Neural progenitor cell (in vitro differentiated cells): Measurements from ENCODE around the gene HSP90AA1. TPM values are rescaled to one million over a fixed set of nuclear protein-coding genes. Genes with fewer than 3 reads are reported as not detected.

Source experiments
- DNase-seq: peaks from one replicate; pipeline ENCODE4 v3.0.0-alpha.2; 2016; ENCODE audit warnings: low spot score
- H2AFZ ChIP-seq: fragments of 200-600 bp; sonication (generic); replicated peaks from 2 replicates; pipeline ENCODE4 v1.6.1; 2016; ENCODE audit warnings: antibody characterized with exemption
- H3F3A ChIP-seq: fragments of 200-600 bp; sonication (generic); 2 replicates; pipeline ENCODE4 v1.6.1; 2016; ENCODE audit warnings: antibody characterized with exemption, low read depth
- H3K27ac ChIP-seq: fragments of 200-600 bp; sonication (generic); 2 replicates; pipeline ENCODE4 v1.5.1; 2016; ENCODE audit warnings: mild to moderate bottlenecking
- H3K27me3 ChIP-seq: fragments of 200-600 bp; sonication (generic); 2 replicates; pipeline ENCODE4 v1.6.1; 2016; ENCODE audit warnings: mild to moderate bottlenecking, moderate library complexity
- H3K36me3 ChIP-seq: fragments of 200-600 bp; sonication (generic); 2 replicates; pipeline ENCODE4 v1.5.1; 2016
- H3K4me1 ChIP-seq: fragments of 200-600 bp; sonication (generic); 2 replicates; pipeline ENCODE4 v1.6.1; 2016; ENCODE audit warnings: mixed run types
- H3K4me2 ChIP-seq: fragments of 200-600 bp; sonication (generic); 2 replicates; pipeline ENCODE4 v1.6.1; 2016
- H3K4me3 ChIP-seq: fragments of 200-600 bp; sonication (generic); 2 replicates; pipeline ENCODE4 v1.5.1; 2016
- H3K79me2 ChIP-seq: fragments of 200-600 bp; sonication (generic); 2 replicates; pipeline ENCODE4 v1.6.1; 2016; ENCODE audit warnings: low read depth
- H3K9ac ChIP-seq: fragments of 200-600 bp; sonication (generic); 2 replicates; pipeline ENCODE4 v1.6.1; 2016
- H3K9me3 ChIP-seq: fragments of 200-600 bp; sonication (generic); 2 replicates; pipeline ENCODE4 v1.5.1; 2016; ENCODE audit warnings: low read depth
- H4K20me1 ChIP-seq: fragments of 200-600 bp; sonication (generic); 2 replicates; pipeline ENCODE4 v1.6.1; 2016; ENCODE audit warnings: low read depth
- H3K27ac Mint-ChIP-seq: 3 replicates; pipeline ENCODE4 v1.8.0; 2021; ENCODE audit warnings: mixed read lengths
- H3K27me3 Mint-ChIP-seq: 2 replicates; pipeline ENCODE4 v1.8.0; 2022; ENCODE audit warnings: low read depth, mild to moderate bottlenecking, inconsistent platforms, moderate library complexity, mixed read lengths; ENCODE audit not compliant: insufficient read depth
- H3K36me3 Mint-ChIP-seq: 3 replicates; pipeline ENCODE4 v1.8.0; 2021; ENCODE audit warnings: mixed read lengths
- H3K4me1 Mint-ChIP-seq: 3 replicates; pipeline ENCODE4 v1.8.0; 2021; ENCODE audit warnings: mixed read lengths
- H3K4me3 Mint-ChIP-seq: 3 replicates; pipeline ENCODE4 v1.8.0; 2021; ENCODE audit warnings: mild to moderate bottlenecking, moderate library complexity, mixed read lengths
- H3K9me3 Mint-ChIP-seq: 3 replicates; pipeline ENCODE4 v1.8.0; 2020; ENCODE audit warnings: mixed read lengths
- EZH2 ChIP-seq: fragments of 200-600 bp; sonication (generic); IDR thresholded peaks from 2 replicates; pipeline ENCODE4 v1.6.1; 2017; ENCODE audit warnings: antibody characterized with exemption, mild to moderate bottlenecking, moderate library complexity
- EZH2phosphoT487 ChIP-seq: fragments of 200-600 bp; sonication (generic); IDR thresholded peaks from 2 replicates; pipeline ENCODE4 v1.6.1; 2017; ENCODE audit warnings: antibody characterized with exemption
- total RNA-seq: library from RNA; depleted of rRNA; stranded (reverse); fragments of >200 nt; gene quantifications from 2 replicates; pipeline ENCODE4 v1.2.3, GENCODE V29; 2015; ENCODE audit warnings: low replicate concordance
- TF ChIP-seq, protein P1 (sequence below): fragments of 200-600 bp; sonication (generic); IDR thresholded peaks from 2 replicates; pipeline ENCODE4 v1.5.1; 2017; ENCODE audit warnings: antibody characterized with exemption, mild to moderate bottlenecking

HSP90AA1 gene
- total RNA-seq, 1 donor from 2014 or later, result 746 TPM

DNA sequence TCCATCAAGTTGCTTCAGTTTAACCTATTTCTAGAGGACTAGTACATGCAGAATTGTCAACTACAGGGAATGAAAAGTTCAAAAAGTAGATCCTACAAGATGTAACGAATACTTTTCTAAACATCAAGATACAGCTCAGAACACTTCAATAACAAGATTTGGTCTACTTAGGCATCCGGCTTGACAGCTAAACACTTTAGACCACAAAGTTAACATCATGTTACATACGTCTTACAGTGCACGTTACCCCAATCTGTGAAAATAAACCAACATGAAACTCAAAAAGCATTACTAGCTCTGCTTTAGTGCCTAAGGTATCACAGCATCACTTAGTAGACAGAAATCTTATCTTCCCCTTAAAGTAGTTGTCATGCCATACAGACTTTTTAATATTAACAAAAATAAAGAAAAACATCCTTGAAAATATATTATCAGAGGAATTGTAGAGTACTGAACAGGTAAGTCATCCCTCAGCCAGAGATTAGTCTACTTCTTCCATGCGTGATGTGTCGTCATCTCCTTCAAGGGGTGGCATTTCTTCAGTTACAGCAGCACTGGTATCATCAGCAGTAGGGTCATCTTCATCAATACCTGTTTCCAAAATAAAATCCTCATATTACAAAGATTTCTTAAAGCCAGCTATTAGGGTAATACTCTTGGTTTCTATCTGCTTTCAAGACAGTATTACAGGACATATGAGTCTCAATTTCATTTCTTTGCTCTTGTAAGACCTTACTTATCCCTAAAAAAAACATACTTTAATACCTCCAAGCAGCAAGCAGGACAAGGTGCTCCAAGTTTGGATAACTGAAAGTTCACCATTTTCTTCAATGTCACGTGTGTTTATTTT lies 5.4 kb downstream of the HSP90AA1 start:
- Mint-ChIP-seq H3K27me3 (peaks cover 6% of the 10 kb centered on the region), H3K4me3 (no peak overlapping the region), H3K4me1 (peaks cover 43% of the 10 kb centered on the region), H3K27ac (no peak overlapping the region), H3K9me3 (no peaks in the 10 kb centered on the region), H3K36me3 (peaks cover 64% of the 10 kb centered on the region)
- no peak overlapping the region for H3K9ac ChIP-seq
- H3K4me2 ChIP-seq, result peak overlapping the region; percentile 21
- no peak for DNase-seq
- no peak overlapping the region for H2AFZ ChIP-seq
- H4K20me1 ChIP-seq, result peaks cover 53% of the 10 kb centered on the region
- peaks cover 43% of the 10 kb centered on the region for H3K36me3 ChIP-seq
- peaks cover 50% of the 10 kb centered on the region for H3K79me2 ChIP-seq
- peaks cover 34% of the 10 kb centered on the region for H3K4me1 ChIP-seq
- no peak overlapping the region for H3K4me3 ChIP-seq
- H3K9me3 ChIP-seq, result no peaks in the 10 kb centered on the region
- H3F3A ChIP-seq, result peaks cover 79% of the 10 kb centered on the region
- H3K27ac ChIP-seq, result peak overlapping the region; percentile 55
- no peaks in the 10 kb centered on the region for H3K27me3 ChIP-seq
- TF ChIP-seq, protein P1, sequence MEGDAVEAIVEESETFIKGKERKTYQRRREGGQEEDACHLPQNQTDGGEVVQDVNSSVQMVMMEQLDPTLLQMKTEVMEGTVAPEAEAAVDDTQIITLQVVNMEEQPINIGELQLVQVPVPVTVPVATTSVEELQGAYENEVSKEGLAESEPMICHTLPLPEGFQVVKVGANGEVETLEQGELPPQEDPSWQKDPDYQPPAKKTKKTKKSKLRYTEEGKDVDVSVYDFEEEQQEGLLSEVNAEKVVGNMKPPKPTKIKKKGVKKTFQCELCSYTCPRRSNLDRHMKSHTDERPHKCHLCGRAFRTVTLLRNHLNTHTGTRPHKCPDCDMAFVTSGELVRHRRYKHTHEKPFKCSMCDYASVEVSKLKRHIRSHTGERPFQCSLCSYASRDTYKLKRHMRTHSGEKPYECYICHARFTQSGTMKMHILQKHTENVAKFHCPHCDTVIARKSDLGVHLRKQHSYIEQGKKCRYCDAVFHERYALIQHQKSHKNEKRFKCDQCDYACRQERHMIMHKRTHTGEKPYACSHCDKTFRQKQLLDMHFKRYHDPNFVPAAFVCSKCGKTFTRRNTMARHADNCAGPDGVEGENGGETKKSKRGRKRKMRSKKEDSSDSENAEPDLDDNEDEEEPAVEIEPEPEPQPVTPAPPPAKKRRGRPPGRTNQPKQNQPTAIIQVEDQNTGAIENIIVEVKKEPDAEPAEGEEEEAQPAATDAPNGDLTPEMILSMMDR, result no peak
- no peak for TF ChIP-seq EZH2
- no peak for TF ChIP-seq EZH2phosphoT487

DNA sequence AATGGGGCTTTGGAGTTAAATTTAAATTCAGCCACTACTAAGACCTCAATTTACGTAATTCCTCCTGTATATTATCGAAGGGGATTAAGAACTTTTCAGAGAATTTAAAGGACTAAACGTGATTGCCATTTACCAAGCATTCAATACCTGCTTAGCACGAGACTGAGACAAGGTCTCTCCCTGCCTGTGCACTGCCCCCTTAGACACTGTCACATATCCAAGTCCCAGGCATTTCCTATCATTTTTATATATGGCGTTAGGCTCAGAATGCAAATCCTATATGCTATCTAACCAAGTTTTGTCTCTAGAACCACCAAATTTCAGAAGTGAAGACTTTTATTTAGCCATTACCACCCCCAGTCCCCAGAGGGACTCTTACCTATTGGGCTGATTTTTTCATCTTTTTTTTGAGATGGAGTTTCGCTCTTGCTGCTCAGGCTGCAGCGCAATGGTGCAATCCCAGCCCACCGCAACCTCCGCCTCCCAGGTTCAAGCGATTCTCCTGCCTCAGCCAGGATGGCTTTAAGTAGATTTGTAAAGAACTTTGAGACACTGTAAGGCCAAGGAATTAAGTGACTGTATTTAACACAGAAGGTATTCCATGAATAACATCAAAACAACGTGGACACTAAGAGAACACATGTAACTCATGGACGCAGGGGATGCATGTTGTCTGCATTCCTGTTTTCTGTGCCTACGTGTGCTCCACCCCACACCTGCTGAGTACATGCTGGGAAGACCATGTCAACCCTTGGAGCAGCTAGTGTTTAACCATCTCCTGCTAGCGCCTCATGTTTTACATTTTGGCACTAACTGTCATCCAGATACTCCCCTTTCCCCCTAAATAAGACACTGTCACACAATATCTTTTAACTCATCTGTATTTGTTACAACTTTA lies 6.4 kb downstream of the HSP90AA1 start:
- H3K36me3 Mint-ChIP-seq, result peaks cover 56% of the 10 kb centered on the region
- DNase-seq, result no peak
- no peaks in the 10 kb centered on the region for H3K9me3 Mint-ChIP-seq
- H3K27ac Mint-ChIP-seq, result no peak overlapping the region
- peaks cover 43% of the 10 kb centered on the region for H3K36me3 ChIP-seq
- H3K27me3 ChIP-seq, result no peaks in the 10 kb centered on the region
- H3K27me3 Mint-ChIP-seq, result peaks cover 4% of the 10 kb centered on the region
- peaks cover 31% of the 10 kb centered on the region for H3K4me1 ChIP-seq
- no peaks in the 10 kb centered on the region for H3K9me3 ChIP-seq
- TF ChIP-seq, protein P1, result no peak
- no peak for TF ChIP-seq EZH2phosphoT487
- TF ChIP-seq EZH2, result no peak
- H3K4me3 ChIP-seq, result no peak overlapping the region
- no peak overlapping the region for H3K9ac ChIP-seq
- H3F3A ChIP-seq, result peaks cover 79% of the 10 kb centered on the region
- H3K4me1 Mint-ChIP-seq, result peaks cover 34% of the 10 kb centered on the region
- no peak overlapping the region for H2AFZ ChIP-seq
- H3K4me2 ChIP-seq, result no peak overlapping the region
- H4K20me1 ChIP-seq, result peaks cover 45% of the 10 kb centered on the region
- no peak overlapping the region for H3K27ac ChIP-seq
- no peak overlapping the region for H3K4me3 Mint-ChIP-seq
- peaks cover 40% of the 10 kb centered on the region for H3K79me2 ChIP-seq

DNA sequence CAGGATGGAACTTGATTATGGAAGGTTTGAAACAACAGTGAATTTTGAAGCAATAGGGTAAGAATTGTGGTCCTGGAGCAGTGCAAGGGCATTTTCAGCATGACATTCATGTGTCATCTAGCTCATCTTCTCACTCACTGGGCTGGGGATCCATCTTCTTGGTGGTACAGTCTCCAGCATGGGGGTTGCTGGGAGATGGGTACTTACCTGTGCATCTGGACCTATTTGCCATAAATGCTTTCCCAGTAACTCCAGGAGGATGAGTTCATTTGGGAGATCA lies 7.2 kb downstream of the HSP90AA1 start:
- TF ChIP-seq, protein P1, result no peak
- H3K27me3 Mint-ChIP-seq, result peaks cover 4% of the 10 kb centered on the region
- Histone ChIP-seq H3K9me3 (no peaks in the 10 kb centered on the region), H3K27me3 (no peaks in the 10 kb centered on the region), H3K4me3 (no peak overlapping the region), H3K9ac (no peak overlapping the region), H3F3A (peaks cover 73% of the 10 kb centered on the region), H2AFZ (no peak overlapping the region), H3K27ac (no peak overlapping the region), H3K79me2 (peaks cover 32% of the 10 kb centered on the region), H4K20me1 (peaks cover 37% of the 10 kb centered on the region), H3K4me1 (peaks cover 23% of the 10 kb centered on the region), H3K4me2 (no peak overlapping the region), H3K36me3 (peaks cover 36% of the 10 kb centered on the region)
- DNase-seq, result no peak
- H3K4me1 Mint-ChIP-seq, result peaks cover 26% of the 10 kb centered on the region
- peaks cover 51% of the 10 kb centered on the region for H3K36me3 Mint-ChIP-seq
- H3K4me3 Mint-ChIP-seq, result no peak overlapping the region
- H3K27ac Mint-ChIP-seq, result no peak overlapping the region
- H3K9me3 Mint-ChIP-seq, result no peaks in the 10 kb centered on the region
